Psoas muscle (tissue), 8 donors: Measurements from ENCODE around the gene CFAP100. TPM values are rescaled to one million over a fixed set of nuclear protein-coding genes. Genes with fewer than 3 reads are reported as not detected.

Experiments used
- ATAC-seq, 4 donors: fragments of 200-7000 bp; cut with Tn5 transposase; one replicate each; pipeline ENCODE4 v1.9.1; 2020; ENCODE audit warnings: moderate library complexity in 3 of 4, mild to moderate bottlenecking in 2 of 4
- DNase-seq, 2 donors: peaks; one replicate each; pipeline ENCODE4 v3.0.0-alpha.2; 2020
- H3K27ac ChIP-seq: fragments of 200-600 bp; one replicate; pipeline ENCODE4 v1.8.0; 2022
- H3K27me3 ChIP-seq, 3 donors: fragments of 200-600 bp in 1 of 3; one replicate each; pipeline versions ENCODE4 v1.6.1 to v1.8.0; 2013 to 2022; ENCODE audit warnings: low read length in 2 of 3, mild to moderate bottlenecking in 2 of 3, moderate library complexity in 1 of 3; ENCODE audit not compliant: insufficient read depth in 3 of 3
- H3K36me3 ChIP-seq, 2 donors: fragments of 200-600 bp in 1 of 2; one replicate each; pipeline versions ENCODE4 v1.6.1 to v1.8.0; 2013 to 2022; ENCODE audit warnings: low read depth in 1 of 2, mild to moderate bottlenecking in 1 of 2, moderate library complexity in 1 of 2; ENCODE audit not compliant: insufficient read depth in 1 of 2
- H3K4me1 ChIP-seq: fragments of 200-600 bp; one replicate; pipeline ENCODE4 v1.8.0; 2022
- H3K4me3 ChIP-seq: fragments of 200-600 bp; one replicate; pipeline ENCODE4 v1.8.0; 2022; ENCODE audit warnings: mild to moderate bottlenecking
- H3K9me3 ChIP-seq: fragments of 200-600 bp; one replicate; pipeline ENCODE4 v1.8.0; 2022
- whole genome bisulfite sequencing, 3 donors: extraction: QIAGEN DNeasy Blood & Tissue Kit; methylation state at CpG; one replicate each; pipeline versions ENCODE4 v1.1.6 to v1.1.7; 2013; 5-methylcytosine and 5-hydroxymethylcytosine counted together
- intact Hi-C, 2 donors: fragments of 100-400 bp; cut with DNase I; formaldehyde crosslinking; loops; one replicate each; pipeline versions ENCODE4 v1.11.0 to v1.14.2; 2022
- polyA plus RNA-seq, 3 donors: library from polyadenylated mRNA; stranded (reverse); fragments of 200-250 nt; gene quantifications; one replicate each; pipeline ENCODE4 v1.2.3, GENCODE V29; 2013
- total RNA-seq, 4 donors: library from RNA; stranded (reverse); fragmentation: NEBNext Ultra II Directional in 2 of 4; extraction: Animal tissue kit (Norgen Biotek cat#: 25700) in 2 of 4; gene quantifications; one replicate each; pipeline versions ENCODE4 v1.2.1 to v1.2.4, GENCODE V29; 2021 to 2023
- TF ChIP-seq, protein P1 (sequence below): fragments of 200-600 bp; IDR thresholded peaks from one replicate; pipeline ENCODE4 v1.8.0; 2022; ENCODE audit warnings: antibody characterized with exemption
- donor health status: healthy with polysubstance abuse.
- donor health status: DM: no; HTN: no; CAD: no; lungs with moderate emphysema.
- donor health status: Bipolar disorder and iron deficiency.
- donor health status: healthy.
- donor health status: DM: yes; HTN: yes; CAD: no.
- donor health status: DM: no; HTN: no; CAD: no.
- donor health status: DM: no; HTN: no; CAD: no.
- donor health status: DM: yes; HTN: yes; CAD: no.

CFAP100 gene
- total and polyA plus RNA-seq, 7 donors = not detected

DNA sequence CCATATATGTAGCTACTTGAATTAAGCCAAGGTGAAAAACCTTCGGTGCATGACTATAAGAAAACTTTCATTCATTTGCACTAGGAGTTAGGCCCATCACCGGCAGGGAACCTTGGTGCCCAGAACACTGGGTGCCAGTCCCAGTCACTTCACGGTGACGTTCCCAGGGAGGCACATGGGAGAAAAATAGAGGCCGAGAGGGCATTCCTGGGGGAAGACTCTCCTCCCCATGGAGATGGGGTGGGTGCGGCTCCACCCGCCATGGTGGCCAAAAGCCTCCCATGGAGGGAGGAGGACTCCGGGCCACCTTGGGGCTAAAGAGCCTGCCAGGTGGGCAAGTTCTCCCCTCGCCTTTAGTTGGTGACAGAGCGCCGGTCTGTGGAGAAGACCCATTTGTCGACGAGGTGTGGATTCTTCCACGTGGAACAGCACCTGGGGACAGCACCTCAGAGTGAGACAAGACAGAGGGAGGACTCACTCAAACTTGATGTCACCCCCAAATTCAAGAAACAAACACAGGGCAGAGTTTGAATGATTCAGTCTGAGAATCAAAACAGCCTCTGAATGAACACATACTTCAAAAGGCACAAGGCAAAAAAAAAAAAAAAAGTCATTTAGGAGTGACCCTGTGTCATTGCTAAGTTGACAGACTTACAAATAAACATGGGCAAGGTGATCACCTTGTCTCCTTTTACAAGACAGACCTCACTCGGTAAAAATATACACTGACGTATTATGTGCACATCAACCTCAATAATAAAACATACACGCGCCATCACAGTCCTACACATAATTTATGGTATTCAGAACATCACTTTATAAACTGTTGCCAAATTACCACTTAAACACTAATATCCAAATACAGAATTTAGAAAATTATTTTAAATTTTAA lies 42.4 kb downstream of the CFAP100 start:
- H3K36me3 ChIP-seq = peaks cover 3 to 64% of the 10 kb centered on the region in 2 donors
- DNase-seq (no peak), ATAC-seq (peak in 3 of 4 donors; percentile 42 to 61 (median 61))
- H3K9me3 ChIP-seq = no peaks in the 10 kb centered on the region
- H3K4me1 ChIP-seq = peaks cover 9% of the 10 kb centered on the region
- no peak overlapping the region for H3K4me3 ChIP-seq
- H3K27ac ChIP-seq = peak overlapping the region; percentile 55
- TF ChIP-seq, protein P1, sequence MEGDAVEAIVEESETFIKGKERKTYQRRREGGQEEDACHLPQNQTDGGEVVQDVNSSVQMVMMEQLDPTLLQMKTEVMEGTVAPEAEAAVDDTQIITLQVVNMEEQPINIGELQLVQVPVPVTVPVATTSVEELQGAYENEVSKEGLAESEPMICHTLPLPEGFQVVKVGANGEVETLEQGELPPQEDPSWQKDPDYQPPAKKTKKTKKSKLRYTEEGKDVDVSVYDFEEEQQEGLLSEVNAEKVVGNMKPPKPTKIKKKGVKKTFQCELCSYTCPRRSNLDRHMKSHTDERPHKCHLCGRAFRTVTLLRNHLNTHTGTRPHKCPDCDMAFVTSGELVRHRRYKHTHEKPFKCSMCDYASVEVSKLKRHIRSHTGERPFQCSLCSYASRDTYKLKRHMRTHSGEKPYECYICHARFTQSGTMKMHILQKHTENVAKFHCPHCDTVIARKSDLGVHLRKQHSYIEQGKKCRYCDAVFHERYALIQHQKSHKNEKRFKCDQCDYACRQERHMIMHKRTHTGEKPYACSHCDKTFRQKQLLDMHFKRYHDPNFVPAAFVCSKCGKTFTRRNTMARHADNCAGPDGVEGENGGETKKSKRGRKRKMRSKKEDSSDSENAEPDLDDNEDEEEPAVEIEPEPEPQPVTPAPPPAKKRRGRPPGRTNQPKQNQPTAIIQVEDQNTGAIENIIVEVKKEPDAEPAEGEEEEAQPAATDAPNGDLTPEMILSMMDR = no peak
- H3K27me3 ChIP-seq = no peaks in the 10 kb centered on the region
- intact Hi-C loops = no loop called here
- 82 to 94% (median 89%) methylated on average over 18 of the region's 18 CpGs for WGBS, 3 donors

DNA sequence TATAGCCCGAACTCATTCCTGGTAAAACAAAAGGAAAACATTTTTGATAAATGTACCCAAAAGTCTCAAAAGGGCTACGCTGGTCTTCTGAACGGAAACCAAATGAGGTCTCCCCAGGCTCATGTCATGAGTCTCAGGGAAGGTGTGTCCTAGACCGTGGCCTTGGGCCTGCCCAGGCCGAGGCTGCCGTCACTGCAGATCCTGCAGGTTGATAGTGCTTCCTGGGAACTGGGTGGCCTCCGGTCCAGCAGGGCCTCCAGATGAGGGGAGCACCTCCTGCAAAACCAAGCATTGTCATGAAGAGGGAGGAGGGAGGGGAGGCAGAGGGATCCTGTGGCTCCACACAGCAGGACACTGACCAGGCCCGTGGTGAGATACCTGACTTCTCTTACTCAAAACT lies 43.5 kb downstream of the CFAP100 start:
- intact Hi-C loops = no loop called here
- H3K9me3 ChIP-seq = no peaks in the 10 kb centered on the region
- H3K27ac ChIP-seq = no peak overlapping the region
- H3K4me3 ChIP-seq = no peak overlapping the region
- no peak for ATAC-seq
- WGBS, 3 donors = 89 to 92% (median 90%) methylated on average over 8 of the region's 8 CpGs
- peaks cover 3 to 71% of the 10 kb centered on the region in 2 donors for H3K36me3 ChIP-seq
- H3K27me3 ChIP-seq = no peaks in the 10 kb centered on the region
- TF ChIP-seq, protein P1 = no peak
- H3K4me1 ChIP-seq = peaks cover 6% of the 10 kb centered on the region
- no peak for DNase-seq

DNA sequence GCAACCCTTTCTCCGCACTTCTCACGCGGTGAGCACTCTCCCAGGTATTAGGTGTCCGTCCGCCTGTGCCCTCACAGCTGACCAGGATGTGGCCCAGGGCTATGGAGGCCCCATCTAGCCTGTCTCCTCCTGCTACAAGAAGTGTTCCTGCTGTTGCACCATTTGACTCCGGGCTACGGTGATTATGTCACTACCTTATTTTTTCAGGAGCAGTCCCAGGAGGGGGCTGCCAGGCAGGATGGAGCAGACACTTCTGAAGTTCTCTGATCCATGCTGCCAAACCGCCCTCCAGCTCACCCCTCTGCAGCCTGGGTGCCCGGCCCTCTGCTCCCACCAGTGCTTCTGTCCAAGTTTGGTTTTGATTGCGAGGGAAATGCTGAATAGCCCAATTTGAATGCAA lies 44.0 kb downstream of the CFAP100 start:
- no peaks in the 10 kb centered on the region for H3K9me3 ChIP-seq
- no peak overlapping the region for H3K4me3 ChIP-seq
- intact Hi-C loops = no loop called here
- TF ChIP-seq, protein P1 = no peak
- peaks cover 3 to 76% of the 10 kb centered on the region in 2 donors for H3K36me3 ChIP-seq
- no peak overlapping the region for H3K27ac ChIP-seq
- H3K4me1 ChIP-seq = peaks cover 6% of the 10 kb centered on the region
- 92 to 93% (median 92%) methylated on average over 10 of the region's 10 CpGs for WGBS, 3 donors
- ATAC-seq (no peak), DNase-seq (no peak)
- no peaks in the 10 kb centered on the region for H3K27me3 ChIP-seq

DNA sequence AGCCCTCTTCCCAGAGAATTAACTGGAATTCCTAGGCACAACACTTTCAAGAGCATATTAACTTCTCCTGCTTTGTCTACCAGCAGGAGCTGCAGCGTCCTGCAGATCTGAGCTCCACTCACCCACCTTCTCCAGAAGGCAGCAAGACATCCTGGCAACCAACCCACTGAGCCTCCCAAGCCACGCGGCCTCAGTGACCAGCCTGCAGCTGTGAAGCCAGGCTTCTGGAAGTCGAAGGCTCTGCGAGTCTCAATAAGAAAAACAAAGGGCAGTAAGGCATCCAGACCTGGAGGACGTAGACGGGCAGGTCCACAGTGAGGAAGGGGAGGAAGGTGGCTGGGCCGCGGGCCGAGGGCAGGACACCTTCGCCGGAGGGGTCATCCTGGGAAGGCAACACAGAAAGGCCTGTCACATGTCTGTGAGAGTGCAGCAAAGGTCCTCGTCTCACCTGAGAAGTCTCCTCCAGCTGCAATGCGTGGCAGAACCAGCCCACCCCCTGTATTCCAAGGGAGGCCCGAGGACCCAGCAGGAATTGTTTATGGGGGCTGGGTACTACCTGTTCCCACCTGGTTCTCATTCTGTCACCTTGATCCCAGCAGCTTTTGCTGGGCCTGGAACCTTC lies 44.7 kb downstream of the CFAP100 start:
- Histone ChIP-seq H3K27me3 (no peaks in the 10 kb centered on the region), H3K36me3 (peaks cover 3 to 76% of the 10 kb centered on the region in 2 donors), H3K27ac (no peak overlapping the region), H3K9me3 (no peaks in the 10 kb centered on the region), H3K4me3 (no peak overlapping the region), H3K4me1 (peaks cover 6% of the 10 kb centered on the region)
- TF ChIP-seq, protein P1 = no peak
- intact Hi-C loops = no loop called here
- no peak for DNase-seq
- WGBS, 3 donors = 91 to 93% (median 93%) methylated on average over 15 of the region's 15 CpGs
- ATAC-seq = no peak
